A673 (cell line): ENCODE data around the gene CERS6. TPM values are rescaled to one million over a fixed set of nuclear protein-coding genes. Genes with fewer than 3 reads are reported as not detected.
"Not testable (repeated sequence)": the region's sequence is repeated elsewhere in the genome, so short reads cannot be mapped to it uniquely, and the experiment has no call there.

Experiments used
- Bru-seq: library from RNA; stranded (reverse); fragments of 400-500 nt; gene quantifications from one replicate; lab custom pipeline; 2021; lab: Mats Ljungman, UMichigan
- BruChase-seq, 2 experiments: library from RNA; stranded (reverse); fragments of 400-500 nt; gene quantifications; one replicate each; lab custom pipeline; 2021; lab: Mats Ljungman, UMichigan
- BruUV-seq: library from RNA; stranded (reverse); fragments of 400-500 nt; replicated peaks from 2 replicates; lab custom pipeline; 2021; lab: Mats Ljungman, UMichigan
- CTCF ChIA-PET: fragments of 300-600 bp; sonication (Branson Sonifier 250); formaldehyde crosslinking; loops from one replicate; lab custom pipeline; 2022; ENCODE audit warnings: antibody characterized with exemption; lab: Charles Lee
- POLR2A ChIA-PET: fragments of 300-600 bp; sonication (Branson Sonifier 250); formaldehyde crosslinking; loops from one replicate; lab custom pipeline; 2022; ENCODE audit warnings: antibody characterized with exemption; ENCODE audit not compliant: low non-redundant PET; lab: Charles Lee
- DNase-seq: peaks from one replicate; pipeline ENCODE4 v3.0.0-alpha.2; 2015; ENCODE audit warnings: low spot score
- H3K27ac ChIP-seq: fragments of 200-600 bp; sonication (generic); 2 replicates; pipeline ENCODE4 v1.5.1; 2016; ENCODE audit warnings: mixed run types, low read depth, mild to moderate bottlenecking, mixed read lengths, antibody characterized with exemption, low read length; ENCODE audit not compliant: poor library complexity, severe bottlenecking
- H3K27me3 ChIP-seq: fragments of 200-600 bp; sonication (generic); replicated peaks from 2 replicates; pipeline ENCODE4 v1.6.1; 2017; ENCODE audit warnings: mixed run types, low read depth, mild to moderate bottlenecking, mixed read lengths, antibody characterized with exemption, low read length; ENCODE audit not compliant: insufficient read depth, poor library complexity
- H3K36me3 ChIP-seq: fragments of 200-600 bp; sonication (generic); 2 replicates; pipeline ENCODE4 v1.6.1; 2016; ENCODE audit warnings: mixed run types, mild to moderate bottlenecking, mixed read lengths, antibody characterized with exemption, low read length; ENCODE audit not compliant: insufficient read depth, poor library complexity, severe bottlenecking
- H3K4me1 ChIP-seq: fragments of 200-600 bp; sonication (generic); 2 replicates; pipeline ENCODE4 v1.6.1; 2017; ENCODE audit warnings: mixed run types, mild to moderate bottlenecking, mixed read lengths, antibody characterized with exemption, low read length; ENCODE audit not compliant: insufficient read depth, poor library complexity, severe bottlenecking
- H3K4me3 ChIP-seq: fragments of 200-600 bp; sonication (generic); 2 replicates; pipeline ENCODE4 v1.5.1; 2016; ENCODE audit warnings: low read depth, mixed run types, mild to moderate bottlenecking, mixed read lengths, low read length; ENCODE audit not compliant: poor library complexity, severe bottlenecking
- H3K9me3 ChIP-seq: fragments of 200-600 bp; sonication (generic); 2 replicates; pipeline ENCODE4 v1.6.1; 2016; ENCODE audit warnings: mixed run types, low read depth, mild to moderate bottlenecking, mixed read lengths, antibody characterized with exemption, low read length; ENCODE audit not compliant: poor library complexity, severe bottlenecking
- EZH2 ChIP-seq: fragments of 200-600 bp; sonication (generic); IDR thresholded peaks from 2 replicates; pipeline ENCODE4 v1.6.1; 2017; ENCODE audit warnings: borderline replicate concordance, low read depth, mild to moderate bottlenecking, mixed read lengths, antibody characterized with exemption, low read length; ENCODE audit not compliant: poor library complexity, severe bottlenecking
- intact Hi-C: fragments of 100-400 bp; cut with micrococcal nuclease; formaldehyde crosslinking; loops from one replicate; pipeline ENCODE4 v1.10.0; 2022; ENCODE audit not compliant: unreplicated experiment
- long read RNA-seq: library from polyadenylated mRNA; stranded (forward); transcript quantifications from one replicate; pipeline ENCODE4 v2.0.0, GENCODE V29; 2022
- total RNA-seq: library from RNA; stranded (reverse); gene quantifications from 2 replicates; pipeline ENCODE4 v1.2.3, GENCODE V29; 2021
- TF ChIP-seq, protein P1 (sequence below): fragments of 300-800, 200-600 bp; sonication (generic); conservative IDR thresholded peaks from 2 replicates; pipeline ENCODE4 v1.5.1; 2017; ENCODE audit warnings: low read depth, mild to moderate bottlenecking, antibody characterized with exemption, low read length, moderate library complexity, mixed read lengths

The CERS6 gene, protein sequence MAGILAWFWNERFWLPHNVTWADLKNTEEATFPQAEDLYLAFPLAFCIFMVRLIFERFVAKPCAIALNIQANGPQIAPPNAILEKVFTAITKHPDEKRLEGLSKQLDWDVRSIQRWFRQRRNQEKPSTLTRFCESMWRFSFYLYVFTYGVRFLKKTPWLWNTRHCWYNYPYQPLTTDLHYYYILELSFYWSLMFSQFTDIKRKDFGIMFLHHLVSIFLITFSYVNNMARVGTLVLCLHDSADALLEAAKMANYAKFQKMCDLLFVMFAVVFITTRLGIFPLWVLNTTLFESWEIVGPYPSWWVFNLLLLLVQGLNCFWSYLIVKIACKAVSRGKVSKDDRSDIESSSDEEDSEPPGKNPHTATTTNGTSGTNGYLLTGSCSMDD
- 12.4 and 13.4 TPM in 2 replicates for total RNA-seq
- Bru-seq, nascent RNA = percentile 66 among the genes with signal in this experiment
- BruChase-seq, experiment 1, labeled RNA remaining after a 2-hour chase = percentile 55 among the genes with signal in this experiment
- BruChase-seq, experiment 2, labeled RNA remaining after a 6-hour chase = percentile 57 among the genes with signal in this experiment
- long read RNA-seq, full-length matches to known transcripts = 23 of 28 reads
- long read RNA-seq, partial matches to known transcripts = 1 of 28 reads
- long read RNA-seq, other reads (novel, unspliced or antisense) = 4 of 28 reads

- ChIA-PET CTCF (no interaction called here), POLR2A (interaction anchor here (0.6 kb wide), 1 partner anchor 1124 kb away, joined by 3 read pairs; no protein-coding TSS in a partner anchor)
- peak within 1 kb of the TSS; percentile 29 for H3K27ac ChIP-seq
- TF ChIP-seq EZH2 = no peak
- TF ChIP-seq, protein P1, sequence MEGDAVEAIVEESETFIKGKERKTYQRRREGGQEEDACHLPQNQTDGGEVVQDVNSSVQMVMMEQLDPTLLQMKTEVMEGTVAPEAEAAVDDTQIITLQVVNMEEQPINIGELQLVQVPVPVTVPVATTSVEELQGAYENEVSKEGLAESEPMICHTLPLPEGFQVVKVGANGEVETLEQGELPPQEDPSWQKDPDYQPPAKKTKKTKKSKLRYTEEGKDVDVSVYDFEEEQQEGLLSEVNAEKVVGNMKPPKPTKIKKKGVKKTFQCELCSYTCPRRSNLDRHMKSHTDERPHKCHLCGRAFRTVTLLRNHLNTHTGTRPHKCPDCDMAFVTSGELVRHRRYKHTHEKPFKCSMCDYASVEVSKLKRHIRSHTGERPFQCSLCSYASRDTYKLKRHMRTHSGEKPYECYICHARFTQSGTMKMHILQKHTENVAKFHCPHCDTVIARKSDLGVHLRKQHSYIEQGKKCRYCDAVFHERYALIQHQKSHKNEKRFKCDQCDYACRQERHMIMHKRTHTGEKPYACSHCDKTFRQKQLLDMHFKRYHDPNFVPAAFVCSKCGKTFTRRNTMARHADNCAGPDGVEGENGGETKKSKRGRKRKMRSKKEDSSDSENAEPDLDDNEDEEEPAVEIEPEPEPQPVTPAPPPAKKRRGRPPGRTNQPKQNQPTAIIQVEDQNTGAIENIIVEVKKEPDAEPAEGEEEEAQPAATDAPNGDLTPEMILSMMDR = no peak
- H3K27me3 ChIP-seq = no peaks in the 10 kb centered on the region
- peak; percentile 91 for DNase-seq
- no peaks in the 10 kb centered on the region for H3K9me3 ChIP-seq
- intact Hi-C loops = no loop called here
- BruUV-seq = no TSS peak
- H3K4me3 ChIP-seq = peak within 1 kb of the TSS; percentile 55
- H3K4me1 ChIP-seq = no peaks in the 10 kb centered on the region
- H3K36me3 ChIP-seq = no peaks in the 10 kb centered on the region
These were observed at the start of gene CERS6 for GRCh38 chr2:168455645-168456520. Gene CERS6 (plus strand): TSS chr2:168456272. CDS start chr2:168456449, 177 bp downstream.

- DNase-seq, H3K27me3 ChIP-seq, intact Hi-C loops, CTCF ChIA-PET, H3K4me3 ChIP-seq, H3K4me1 ChIP-seq, H3K27ac ChIP-seq, BruUV-seq, H3K36me3 ChIP-seq, POLR2A ChIA-PET, H3K9me3 ChIP-seq: not testable (repeated sequence)
These were observed 43.8 kb upstream of the CERS6 start for GRCh38 chr2:168412301-168412700.

- BruUV-seq, H3K4me3 ChIP-seq, H3K4me1 ChIP-seq, CTCF ChIA-PET, H3K36me3 ChIP-seq, intact Hi-C loops, POLR2A ChIA-PET, DNase-seq, H3K27me3 ChIP-seq, H3K9me3 ChIP-seq, H3K27ac ChIP-seq: not testable (repeated sequence)
These were observed 43.0 kb upstream of the CERS6 start for GRCh38 chr2:168413101-168413500.
